Endothelial cell of umbilical vein (primary cell): ENCODE measurements around the gene VSTM4.

Experiments
- CTCF ChIP-seq, 2 donors: IDR thresholded peaks; 1 replicate in 1 of 2; 2 replicates in 1 of 2; pipeline ENCODE4 v1.5.1; 2011; ENCODE audit warnings: low read length in 2 of 2, mild to moderate bottlenecking in 2 of 2, moderate library complexity in 2 of 2, control low read depth in 1 of 2, inconsistent platforms in 1 of 2, low read depth in 1 of 2; ENCODE audit not compliant: insufficient read depth in 1 of 2; ENCODE audit errors: extremely low read depth in 1 of 2
- GATA2 ChIP-seq: IDR thresholded peaks from 2 replicates; pipeline ENCODE4 v1.7.0; 2011; ENCODE audit warnings: low read depth, mild to moderate bottlenecking, moderate library complexity, mixed read lengths, low read length; ENCODE audit not compliant: insufficient read length, insufficient read depth
- JUN ChIP-seq: IDR thresholded peaks from 2 replicates; pipeline ENCODE4 v1.6.1; 2011; ENCODE audit warnings: borderline replicate concordance, low read depth; ENCODE audit not compliant: insufficient read length, insufficient read depth
- MYC ChIP-seq: IDR thresholded peaks from one replicate; pipeline ENCODE4 v1.6.1; 2011; ENCODE audit warnings: mild to moderate bottlenecking, low read depth, low read length
- POLR2A ChIP-seq: IDR thresholded peaks from 2 replicates; pipeline ENCODE4 v1.6.1; 2012; ENCODE audit warnings: low read depth, mild to moderate bottlenecking, control low read depth, low read length

- TF ChIP-seq CTCF (IDR thresholded peaks at IDR 0.05; ENCODE audit: extremely low read depth in 1 of 2, insufficient read depth in 1 of 2, low read depth in 1 of 2, low read length in 2 of 2) = no peak
- TF ChIP-seq POLR2A = no peak
- TF ChIP-seq GATA2 = no peak
- no peak for TF ChIP-seq JUN
- no peak for TF ChIP-seq MYC
These were observed 142.3 kb downstream of the VSTM4 start for GRCh38 chr10:48973065-48973464.
